ENCODE data around the gene IFIH1.

IFIH1 gene

GRCh38 chr2:162318328-162319180 is at the start of gene IFIH1:
Gene IFIH1 (minus strand): TSS chr2:162318684. CDS start chr2:162318307, 377 bp downstream.
- in situ Hi-C loops (cut with HindIII; ENCODE audit: low sequenced_read_pairs) = no loop called here

DNA sequence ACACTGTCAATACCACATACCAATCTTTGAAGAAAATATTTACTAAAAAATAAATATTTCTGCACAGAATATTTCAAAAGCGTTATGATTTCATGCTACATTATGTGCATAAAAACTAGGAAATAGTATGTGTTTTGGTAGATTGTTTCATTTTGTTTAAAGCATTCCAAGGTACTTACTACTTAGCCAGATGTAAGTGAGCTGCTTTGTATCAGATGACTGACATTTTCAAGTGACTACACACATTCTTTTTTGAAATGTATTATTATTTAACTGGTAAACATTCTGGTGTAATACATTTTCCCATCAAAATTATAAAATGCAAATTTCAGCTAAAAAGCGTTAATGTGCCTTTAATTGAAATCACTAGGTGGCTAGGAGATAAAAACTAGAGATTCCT is 46.9 kb upstream of the IFIH1 start:
- in situ Hi-C loops (cut with HindIII; ENCODE audit: low sequenced_read_pairs) = no loop called here

GRCh38 chr2:162344617-162344950 is 26.1 kb upstream of the IFIH1 start:
- in situ Hi-C loops (cut with HindIII; ENCODE audit: low sequenced_read_pairs) = no loop called here

GRCh38 chr2:162343824-162344616 is 25.5 kb upstream of the IFIH1 start, which contains the start of gene GCA:
Gene GCA (plus strand): TSS chr2:162344132. CDS start chr2:162344249, 117 bp downstream.
- in situ Hi-C loops (cut with HindIII; ENCODE audit: low sequenced_read_pairs) = no loop called here

DNA sequence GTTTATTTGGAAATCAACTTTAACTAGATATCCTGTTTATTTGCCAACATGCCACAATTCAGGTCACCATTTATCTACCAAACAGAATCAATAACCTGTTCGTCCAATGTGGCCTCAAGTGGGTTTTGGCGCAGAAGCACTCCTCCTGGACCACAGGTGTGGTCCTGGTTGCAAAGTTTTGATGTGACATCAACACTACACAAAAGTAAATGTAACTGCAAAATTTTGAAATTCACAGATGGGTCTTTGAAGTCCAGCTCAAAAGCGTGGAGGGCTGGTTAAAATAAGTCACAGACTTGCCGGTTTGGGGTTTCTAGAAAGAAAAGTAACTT is 25.0 kb upstream of the IFIH1 start:
- in situ Hi-C loops (cut with HindIII; ENCODE audit: low sequenced_read_pairs) = no loop called here

DNA sequence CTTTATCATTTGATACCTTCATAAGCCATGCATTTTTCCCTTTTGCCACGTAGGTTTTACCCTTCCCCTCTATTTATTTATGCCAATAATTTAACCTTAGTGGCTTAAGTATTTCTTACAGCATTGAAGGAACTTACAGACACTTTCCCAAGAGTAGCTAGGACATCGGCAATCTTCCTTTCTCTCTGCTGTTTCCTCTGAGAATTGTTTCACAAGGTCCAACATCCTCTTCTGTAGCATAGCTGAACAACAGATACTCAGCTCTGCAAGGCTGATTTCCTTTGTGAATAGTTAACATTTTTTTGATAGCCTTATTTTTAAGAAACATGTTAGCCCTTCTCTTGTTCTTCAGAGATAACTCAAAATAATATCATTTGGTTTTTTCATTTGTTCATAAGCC is 24.4 kb upstream of the IFIH1 start:
- in situ Hi-C loops (cut with HindIII; ENCODE audit: low sequenced_read_pairs) = no loop called here

GRCh38 chr2:162342321-162342720 is 23.8 kb upstream of the IFIH1 start:
- in situ Hi-C loops (cut with HindIII; ENCODE audit: low sequenced_read_pairs) = no loop called here

- in situ Hi-C loops (cut with HindIII; ENCODE audit: low sequenced_read_pairs) = no loop called here
Measured at GRCh38 chr2:162340822-162341221, 22.3 kb upstream of the IFIH1 start.

DNA sequence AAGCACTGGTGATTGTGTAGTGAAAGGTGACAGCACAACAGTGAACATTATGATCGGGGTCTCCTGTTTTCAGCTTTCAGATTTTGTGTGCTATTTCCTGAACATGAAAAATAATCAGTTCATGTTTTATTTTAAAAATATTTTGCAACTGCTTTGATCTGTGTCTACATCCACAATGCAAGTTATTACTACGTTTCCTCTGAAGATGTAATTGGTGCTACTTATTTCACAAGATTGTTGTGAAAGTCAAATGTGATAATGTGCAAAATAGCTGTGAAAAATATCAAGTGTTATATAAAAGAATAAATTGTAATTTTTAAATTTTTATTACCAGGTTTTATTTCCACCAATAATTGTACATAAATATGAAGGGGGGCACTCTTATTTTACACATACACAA is 19.4 kb upstream of the IFIH1 start:
- in situ Hi-C loops (cut with HindIII; ENCODE audit: low sequenced_read_pairs) = no loop called here

DNA sequence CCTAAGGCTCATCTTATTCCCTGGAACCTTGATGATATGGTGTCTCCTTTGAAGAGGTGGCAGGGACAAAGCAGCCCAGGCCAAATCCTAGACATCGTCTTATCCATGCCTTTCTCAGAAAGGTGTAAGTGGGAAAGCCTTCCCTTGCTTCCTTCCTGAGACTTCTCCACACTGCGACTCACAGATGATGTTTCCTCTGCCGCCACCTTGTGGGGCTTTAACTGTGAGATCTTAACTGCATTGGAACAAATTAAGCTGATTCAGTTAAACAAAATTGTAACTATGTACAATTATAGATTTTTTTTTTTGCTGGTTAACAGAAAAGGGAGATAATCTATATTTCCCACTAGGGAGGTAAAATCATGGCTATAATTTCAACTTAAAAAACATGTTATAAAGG is 15.5 kb upstream of the IFIH1 start:
- in situ Hi-C loops (cut with HindIII; ENCODE audit: low sequenced_read_pairs) = no loop called here

- in situ Hi-C loops (cut with HindIII; ENCODE audit: low sequenced_read_pairs) = no loop called here
Measured at GRCh38 chr2:162330881-162331280, 12.4 kb upstream of the IFIH1 start.

DNA sequence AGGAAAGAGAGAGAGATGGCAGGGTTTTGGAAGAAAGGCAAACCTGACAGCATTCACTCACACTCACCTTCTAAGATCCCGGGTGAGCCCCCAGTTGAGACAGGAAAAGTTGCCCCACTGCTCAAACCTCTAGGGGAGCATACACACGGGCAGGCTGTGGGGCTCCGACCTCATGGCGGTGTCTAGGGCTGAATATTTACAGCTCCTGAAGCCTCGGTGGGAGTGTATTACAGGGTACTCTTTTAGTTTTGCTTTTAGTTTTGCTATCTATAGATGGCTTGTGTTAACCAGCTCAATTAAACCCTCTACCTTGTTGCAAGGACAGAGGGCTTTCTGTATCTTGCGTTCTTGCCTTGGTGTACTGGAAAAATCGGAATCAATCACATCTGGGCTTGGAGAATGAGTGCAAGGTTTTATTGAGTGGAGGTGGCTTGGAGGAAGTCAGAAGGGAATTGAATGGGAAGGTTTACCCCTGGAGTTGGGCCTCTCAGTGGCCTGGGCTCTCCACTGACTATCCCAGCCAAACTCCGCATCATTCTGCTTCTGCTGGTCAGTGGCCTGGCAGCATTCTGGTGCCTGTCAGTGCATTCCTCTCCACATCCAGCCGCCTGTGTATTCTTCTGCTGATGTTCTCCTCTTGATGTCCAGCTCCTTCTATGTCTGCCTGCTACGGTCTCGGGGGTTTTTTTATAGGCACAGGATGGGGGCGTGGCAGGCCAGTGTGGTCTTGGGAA is 10.1 kb upstream of the IFIH1 start:
- in situ Hi-C loops (cut with HindIII; ENCODE audit: low sequenced_read_pairs) = no loop called here

GRCh38 chr2:162327806-162328205 is 9.3 kb upstream of the IFIH1 start:
- in situ Hi-C loops (cut with HindIII; ENCODE audit: low sequenced_read_pairs) = no loop called here

DNA sequence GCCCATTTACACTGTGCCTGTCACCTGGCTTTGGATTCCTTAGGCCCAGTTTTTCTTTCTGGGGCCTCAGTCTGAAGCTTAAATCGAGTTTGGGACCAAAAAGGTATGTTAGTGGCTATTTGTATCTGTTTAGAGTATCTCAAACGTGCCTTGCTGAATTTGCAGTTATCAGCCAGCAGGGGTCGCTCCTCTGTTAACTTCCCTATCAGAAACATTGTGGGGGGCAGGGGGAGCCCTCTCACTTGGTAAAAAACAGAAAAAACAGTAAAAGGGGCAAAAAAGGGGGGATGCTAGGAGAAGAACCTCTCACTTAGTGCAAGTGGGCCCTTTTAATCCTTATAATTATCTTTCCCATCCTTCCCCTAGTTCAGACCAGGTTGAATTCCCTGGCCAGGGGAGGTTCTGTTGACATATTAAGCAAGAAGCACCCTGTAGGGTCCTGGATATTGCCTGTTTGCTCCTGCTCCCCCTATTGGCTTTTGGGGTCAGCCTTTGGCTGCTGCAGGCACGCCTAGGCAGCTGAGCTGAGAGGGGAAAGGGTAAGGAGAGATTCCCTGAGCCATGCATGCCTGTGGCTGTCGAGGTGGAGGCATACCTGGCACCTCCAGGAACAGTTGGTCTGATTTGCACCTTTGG is 8.8 kb upstream of the IFIH1 start:
- in situ Hi-C loops (cut with HindIII; ENCODE audit: low sequenced_read_pairs) = no loop called here

DNA sequence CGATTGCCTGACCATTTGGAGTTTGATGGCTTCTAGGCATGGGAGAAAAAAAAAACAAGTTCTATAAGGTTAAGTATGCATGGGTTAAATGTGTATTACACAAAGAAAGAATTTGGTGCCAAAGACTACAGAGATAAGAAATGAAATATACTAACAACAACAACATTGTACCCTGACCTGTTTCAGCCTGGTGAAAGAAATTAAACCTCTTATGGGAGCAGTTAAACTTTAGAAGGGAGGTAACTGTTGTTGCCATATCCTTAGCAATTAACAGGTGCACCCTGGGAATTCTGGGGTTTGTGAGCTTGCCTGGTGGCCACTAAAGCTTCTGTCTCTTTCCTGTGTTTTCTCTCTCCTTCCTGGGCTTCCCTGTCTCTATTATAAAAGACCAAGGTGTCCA is 6.5 kb upstream of the IFIH1 start:
- in situ Hi-C loops (cut with HindIII; ENCODE audit: low sequenced_read_pairs) = no loop called here

DNA sequence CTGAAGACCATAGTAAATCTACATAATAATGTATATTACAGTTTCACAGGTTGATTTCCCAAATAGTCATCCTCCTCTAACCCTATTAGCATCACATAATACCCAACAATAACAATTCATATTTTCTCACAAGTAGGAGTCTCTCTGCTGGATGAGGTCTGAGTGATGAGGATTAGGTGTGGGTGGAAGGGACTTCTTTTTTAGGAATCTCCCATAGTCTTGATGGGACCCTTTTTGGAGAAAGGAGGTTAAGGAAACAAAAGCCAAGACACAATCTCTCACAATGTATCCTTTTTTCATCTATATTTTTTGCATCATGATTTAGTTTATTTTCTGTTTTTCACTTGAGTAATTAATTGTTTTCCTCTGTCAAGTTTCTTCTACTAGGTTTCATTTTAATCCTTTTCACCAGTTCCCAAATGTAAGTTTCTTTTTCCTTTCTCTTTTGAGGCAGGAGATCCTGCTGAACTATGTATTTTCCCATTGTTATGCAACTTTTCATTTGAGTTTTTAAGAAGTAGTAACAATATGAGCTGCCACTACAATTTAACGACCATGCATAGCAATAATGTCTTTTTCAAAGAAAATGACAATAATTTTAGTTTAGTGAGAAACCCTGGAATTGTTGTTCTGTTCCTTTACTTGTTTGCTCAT is 2.5 kb upstream of the IFIH1 start:
- in situ Hi-C loops (cut with HindIII; ENCODE audit: low sequenced_read_pairs) = no loop called here

GRCh38 chr2:162317861-162318327 is 590 bp downstream of the IFIH1 start:
- in situ Hi-C loops (cut with HindIII; ENCODE audit: low sequenced_read_pairs) = no loop called here

DNA sequence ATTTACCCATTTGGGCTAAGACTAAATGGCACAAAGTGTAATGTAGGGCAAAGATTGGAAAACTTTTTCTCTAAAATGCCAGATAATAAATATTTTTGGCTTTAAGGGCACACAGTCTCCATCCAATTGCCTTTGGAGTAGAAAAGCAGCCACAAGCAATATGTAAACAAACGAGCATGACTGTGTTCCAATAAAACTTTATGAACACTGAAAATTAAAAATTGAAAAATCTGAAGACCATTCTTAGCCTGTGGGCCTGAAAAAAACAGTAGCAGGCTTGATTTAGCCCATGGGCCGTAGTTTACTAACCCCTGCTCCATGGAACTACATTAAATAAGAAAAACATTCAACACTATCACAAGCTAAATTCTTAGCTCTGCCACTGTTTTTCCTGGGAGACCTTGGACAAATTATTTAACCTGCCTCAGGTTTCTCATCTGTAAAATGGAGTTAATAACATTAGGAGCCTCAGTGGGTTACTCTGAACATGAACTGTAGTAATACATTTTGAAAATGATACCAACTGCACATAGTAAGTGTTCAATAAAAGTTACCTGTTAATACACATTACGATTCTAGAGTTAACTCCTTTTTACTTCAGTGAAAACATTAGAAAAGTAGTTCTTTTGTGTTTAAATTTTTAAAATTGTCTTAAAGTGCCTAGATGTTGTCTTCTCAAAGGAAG is 1.3 kb downstream of the IFIH1 start:
- in situ Hi-C loops (cut with HindIII; ENCODE audit: low sequenced_read_pairs) = no loop called here

DNA sequence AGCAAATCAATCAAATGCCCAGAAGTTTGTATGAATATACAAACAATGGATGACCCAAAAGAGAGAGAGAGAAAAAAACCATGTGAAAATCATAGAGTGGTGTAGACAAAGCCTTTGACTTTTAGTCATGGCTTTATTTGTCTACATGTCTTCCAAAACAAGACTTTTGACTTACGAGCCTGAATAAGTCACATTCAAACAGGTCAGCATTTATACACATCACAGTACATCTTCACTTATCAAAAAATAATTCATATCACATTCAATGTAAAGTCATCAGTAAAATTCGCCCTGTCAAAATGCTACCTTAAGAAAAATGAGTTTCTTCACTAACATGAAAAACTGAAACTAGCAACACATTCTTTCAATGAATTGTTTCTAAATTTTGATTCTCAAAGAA is 1.9 kb downstream of the IFIH1 start:
- in situ Hi-C loops (cut with HindIII; ENCODE audit: low sequenced_read_pairs) = no loop called here

DNA sequence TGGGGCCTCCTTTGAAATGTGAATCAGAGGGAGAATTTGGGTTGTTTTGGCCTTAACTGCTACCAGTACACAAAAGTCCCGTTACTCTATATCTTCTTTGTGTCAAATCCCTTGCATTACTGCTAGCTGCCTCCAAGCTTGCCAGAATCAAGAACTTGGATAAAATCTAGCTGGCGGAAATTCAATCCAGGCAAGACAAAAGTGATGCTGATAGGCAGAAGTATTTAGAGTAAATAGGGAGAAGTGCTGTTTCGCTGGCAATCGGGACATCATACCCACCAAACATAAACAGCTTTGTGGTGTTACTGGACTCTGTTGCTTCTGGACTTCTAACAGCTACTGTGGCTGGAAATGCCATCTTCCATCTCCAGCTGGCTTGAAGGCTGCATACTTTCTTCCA is 2.5 kb downstream of the IFIH1 start:
- in situ Hi-C loops (cut with HindIII; ENCODE audit: low sequenced_read_pairs) = no loop called here
